NB4 (cell line): ENCODE data around the gene ROBO2.

Experiments
- CTCF ChIP-seq: IDR thresholded peaks from one replicate; pipeline ENCODE4 v1.5.1; 2012; ENCODE audit warnings: low read depth, low read length
- POLR2A ChIP-seq: IDR thresholded peaks from 2 replicates; pipeline ENCODE4 v1.6.1; 2011; ENCODE audit warnings: mild to moderate bottlenecking; ENCODE audit not compliant: insufficient read length; ENCODE audit errors: extremely low read depth

- TF ChIP-seq CTCF (no peak), POLR2A (no peak)
These were observed 288.8 kb downstream of the ROBO2 start for GRCh38 chr3:77328690-77329089.
